DMS53 (cell line): ENCODE results near the gene KIFC1.
"Not testable (repeated sequence)": the region's sequence is repeated elsewhere in the genome, so short reads cannot be mapped to it uniquely, and the experiment has no call there.

Source experiments
- DNase-seq: peaks from one replicate; lab custom pipeline; 2025; lab: John Stamatoyannopoulos, UW

KIFC1 gene

GRCh38 chr6:33391278-33391921, at the start of gene KIFC1:
KIFC1 (plus strand) TSS chr6:33391823; CDS start chr6:33391986, 163 bp downstream.
- DNase-seq, result peak; percentile 100

GRCh38 chr6:33343606-33343952, 48.0 kb upstream of the KIFC1 start:
- DNase-seq, result not testable (repeated sequence)

- DNase-seq, result no peak
Observed at GRCh38 chr6:33343953-33344611, 47.5 kb upstream of the KIFC1 start.

- DNase-seq, result peak; percentile 89
Observed at GRCh38 chr6:33344701-33345697, 46.6 kb upstream of the KIFC1 start.

- DNase-seq, result not testable (repeated sequence)
Observed at GRCh38 chr6:33346972-33347371, 44.7 kb upstream of the KIFC1 start.

GRCh38 chr6:33347816-33348215, 43.8 kb upstream of the KIFC1 start:
- DNase-seq, result no peak

GRCh38 chr6:33355860-33356259, 35.8 kb upstream of the KIFC1 start:
- DNase-seq, result not testable (repeated sequence)

GRCh38 chr6:33356295-33356694, 35.3 kb upstream of the KIFC1 start:
- DNase-seq, result no peak

GRCh38 chr6:33357160-33357871, 34.3 kb upstream of the KIFC1 start:
- DNase-seq, result not testable (repeated sequence)

GRCh38 chr6:33359331-33359730, 32.3 kb upstream of the KIFC1 start:
- no peak for DNase-seq

- DNase-seq, result not testable (repeated sequence)
Observed at GRCh38 chr6:33363486-33363885, 28.1 kb upstream of the KIFC1 start.

- DNase-seq, result peak; percentile 94
Observed at GRCh38 chr6:33364475-33365205, 27.0 kb upstream of the KIFC1 start.

GRCh38 chr6:33365206-33365971, 26.2 kb upstream of the KIFC1 start:
- DNase-seq, result peak; percentile 51

GRCh38 chr6:33367009-33367714, 24.5 kb upstream of the KIFC1 start:
- DNase-seq, result no peak

GRCh38 chr6:33367715-33368025, 24.0 kb upstream of the KIFC1 start:
- not testable (repeated sequence) for DNase-seq

GRCh38 chr6:33371901-33372300, 19.7 kb upstream of the KIFC1 start:
- DNase-seq, result not testable (repeated sequence)

GRCh38 chr6:33372526-33373123, 19.0 kb upstream of the KIFC1 start:
- no peak for DNase-seq

GRCh38 chr6:33373960-33374910, 17.4 kb upstream of the KIFC1 start:
- no peak for DNase-seq
